Measurements from ENCODE around the gene CDH18.

The CDH18 gene, protein sequence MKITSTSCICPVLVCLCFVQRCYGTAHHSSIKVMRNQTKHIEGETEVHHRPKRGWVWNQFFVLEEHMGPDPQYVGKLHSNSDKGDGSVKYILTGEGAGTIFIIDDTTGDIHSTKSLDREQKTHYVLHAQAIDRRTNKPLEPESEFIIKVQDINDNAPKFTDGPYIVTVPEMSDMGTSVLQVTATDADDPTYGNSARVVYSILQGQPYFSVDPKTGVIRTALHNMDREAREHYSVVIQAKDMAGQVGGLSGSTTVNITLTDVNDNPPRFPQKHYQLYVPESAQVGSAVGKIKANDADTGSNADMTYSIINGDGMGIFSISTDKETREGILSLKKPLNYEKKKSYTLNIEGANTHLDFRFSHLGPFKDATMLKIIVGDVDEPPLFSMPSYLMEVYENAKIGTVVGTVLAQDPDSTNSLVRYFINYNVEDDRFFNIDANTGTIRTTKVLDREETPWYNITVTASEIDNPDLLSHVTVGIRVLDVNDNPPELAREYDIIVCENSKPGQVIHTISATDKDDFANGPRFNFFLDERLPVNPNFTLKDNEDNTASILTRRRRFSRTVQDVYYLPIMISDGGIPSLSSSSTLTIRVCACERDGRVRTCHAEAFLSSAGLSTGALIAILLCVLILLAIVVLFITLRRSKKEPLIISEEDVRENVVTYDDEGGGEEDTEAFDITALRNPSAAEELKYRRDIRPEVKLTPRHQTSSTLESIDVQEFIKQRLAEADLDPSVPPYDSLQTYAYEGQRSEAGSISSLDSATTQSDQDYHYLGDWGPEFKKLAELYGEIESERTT

DNA sequence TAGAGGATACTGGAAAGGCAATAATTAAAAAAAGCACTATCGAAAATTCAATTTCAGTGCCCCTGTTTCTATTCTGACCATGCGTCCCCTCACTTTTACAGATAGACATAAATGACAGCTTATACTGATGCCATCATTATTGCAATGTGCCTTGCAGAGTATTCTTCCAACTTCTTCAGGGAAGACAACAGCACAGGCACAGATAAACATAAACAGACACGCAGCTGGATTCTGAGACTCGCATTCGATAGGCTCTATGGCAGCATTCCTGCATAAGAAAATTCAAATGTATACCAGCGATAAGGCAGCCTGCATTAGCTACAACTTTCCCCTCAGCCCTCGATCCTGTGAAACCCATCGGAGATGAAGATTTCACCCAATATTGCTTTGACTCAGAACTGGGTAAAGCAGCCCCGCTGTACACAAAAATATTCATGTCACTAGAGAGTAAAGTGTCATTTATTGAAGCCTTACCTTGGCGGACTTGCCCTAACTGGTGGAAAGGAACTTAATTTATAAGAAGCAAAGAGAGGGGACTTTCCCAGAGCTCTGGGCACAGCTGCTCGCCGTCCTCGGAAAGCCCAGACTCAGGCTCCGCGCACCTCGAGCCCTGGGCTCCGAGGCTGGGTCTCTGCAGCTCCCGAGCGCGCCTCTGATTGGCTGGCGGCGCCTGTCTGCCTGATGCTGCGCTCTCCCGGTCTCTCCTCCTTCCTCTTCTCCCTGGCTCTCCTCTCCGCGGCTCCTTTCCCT lies at the start of gene CDH18:
CDH18 (minus strand) TSS at position 589 of the 750 bp plus-strand sequence. CDS start 149,214 bp downstream, outside the sequence.
- no peak for DNase-seq

DNA sequence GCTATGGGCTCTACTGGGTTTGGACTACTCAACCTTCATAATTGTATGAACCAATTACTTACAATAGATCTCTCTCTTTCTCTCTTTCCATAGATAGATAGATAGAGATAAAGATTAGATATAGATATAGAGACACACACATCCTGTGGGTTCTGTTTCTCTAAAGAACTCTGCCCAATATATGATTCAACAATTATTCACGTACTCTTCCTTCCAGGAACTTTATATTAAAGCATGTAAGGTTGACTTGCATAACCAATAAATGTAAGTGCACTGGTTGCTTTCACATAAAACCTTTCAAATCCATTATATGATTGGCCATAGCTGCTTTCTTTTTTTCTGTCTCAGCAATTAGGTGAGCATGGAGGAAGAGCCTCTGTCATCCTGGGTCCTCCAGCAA lies 46.7 kb upstream of the CDH18 start:
- no peak for DNase-seq

DNA sequence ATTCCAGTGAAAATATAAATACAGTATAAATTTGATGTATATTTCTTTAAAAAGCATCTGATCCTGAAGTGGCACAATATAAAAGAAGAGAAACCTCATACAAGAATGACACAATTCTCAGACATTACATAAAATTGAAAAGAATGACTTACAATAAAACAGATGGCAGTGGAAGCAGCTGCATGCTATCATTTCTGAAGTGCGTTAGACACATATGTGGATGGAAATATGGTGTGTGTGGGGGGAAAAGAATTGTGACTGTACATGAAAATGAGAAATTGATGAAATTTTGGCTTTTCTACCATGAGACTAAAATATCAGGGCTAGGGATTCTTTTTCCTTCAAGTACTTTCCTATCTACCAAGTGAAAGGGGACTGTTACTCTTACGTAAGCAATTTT lies 45.9 kb upstream of the CDH18 start:
- DNase-seq = no peak

DNA sequence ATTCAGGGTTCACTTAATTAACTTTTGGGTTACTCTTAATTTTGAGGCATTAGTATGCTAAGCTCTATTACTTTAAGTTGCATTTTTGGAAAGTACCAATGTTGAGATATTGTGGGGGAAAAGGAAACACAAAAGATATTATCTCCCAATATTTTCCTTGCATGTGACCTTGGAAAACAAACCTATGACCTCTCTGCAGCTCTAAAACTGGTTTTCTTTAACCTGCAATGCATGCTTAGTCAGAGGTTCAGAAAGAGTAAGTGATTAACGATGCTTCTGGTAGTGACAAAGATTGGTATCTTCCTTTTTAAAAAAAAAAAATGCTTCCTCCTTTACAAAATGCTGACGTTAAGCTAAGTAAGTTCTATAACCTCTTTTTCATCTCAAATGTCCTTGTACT lies 44.9 kb upstream of the CDH18 start:
- no peak for DNase-seq

DNA sequence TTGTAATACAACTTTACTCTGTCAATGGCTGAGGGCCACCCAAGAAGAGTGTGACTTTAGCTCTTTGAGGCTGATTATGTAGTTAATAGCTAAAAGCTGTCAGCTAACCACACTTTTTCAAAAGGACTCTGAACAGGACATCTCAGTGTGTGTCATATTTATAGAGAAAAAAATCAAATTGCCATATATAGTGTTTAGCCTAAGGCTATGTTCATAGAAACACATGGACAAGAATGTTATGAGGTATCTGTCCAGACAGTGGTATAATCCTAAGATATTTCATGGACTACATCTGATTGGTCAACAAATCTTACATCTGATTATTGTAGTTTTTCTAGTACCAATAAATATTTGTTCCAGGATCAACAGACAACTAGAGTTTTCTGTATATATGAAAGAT lies 42.1 kb upstream of the CDH18 start:
- DNase-seq = no peak

DNA sequence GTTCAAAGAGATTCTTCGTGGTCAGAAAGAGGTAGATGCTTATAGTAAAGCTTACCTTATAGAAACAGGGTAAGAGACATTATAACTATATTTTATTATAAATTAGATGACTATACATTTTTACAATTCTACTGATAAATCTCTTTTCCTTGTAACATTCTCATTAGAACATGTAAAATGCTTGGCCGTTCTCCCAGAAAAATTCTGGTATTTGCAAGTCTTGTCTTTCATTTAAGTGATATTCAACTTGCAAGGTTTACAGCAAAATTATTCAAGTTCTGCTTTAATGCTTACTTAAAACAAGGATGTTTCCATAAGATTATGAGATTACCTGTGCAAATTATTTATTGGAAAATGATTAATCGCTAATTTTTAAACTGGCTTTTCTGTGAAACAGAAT lies 41.3 kb upstream of the CDH18 start:
- DNase-seq = no peak

DNA sequence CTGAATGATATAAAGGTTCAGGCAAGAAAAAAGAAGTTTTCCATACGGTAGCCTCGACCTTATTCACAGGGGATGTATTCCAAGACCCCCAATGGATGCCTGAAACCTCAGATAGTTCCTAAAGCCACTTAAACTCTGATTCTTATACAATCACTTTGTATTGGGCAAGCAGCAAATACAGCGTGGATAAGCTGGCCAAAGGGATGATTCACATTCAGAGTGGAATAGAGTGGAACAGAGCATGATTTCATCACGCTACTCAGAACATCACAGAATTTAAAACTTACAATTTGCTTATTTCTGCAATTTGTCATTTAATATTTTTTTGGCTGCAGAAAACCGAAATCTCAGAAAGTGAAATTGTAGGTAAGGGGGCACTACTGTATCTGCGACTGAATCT lies 40.5 kb upstream of the CDH18 start:
- DNase-seq = no peak

DNA sequence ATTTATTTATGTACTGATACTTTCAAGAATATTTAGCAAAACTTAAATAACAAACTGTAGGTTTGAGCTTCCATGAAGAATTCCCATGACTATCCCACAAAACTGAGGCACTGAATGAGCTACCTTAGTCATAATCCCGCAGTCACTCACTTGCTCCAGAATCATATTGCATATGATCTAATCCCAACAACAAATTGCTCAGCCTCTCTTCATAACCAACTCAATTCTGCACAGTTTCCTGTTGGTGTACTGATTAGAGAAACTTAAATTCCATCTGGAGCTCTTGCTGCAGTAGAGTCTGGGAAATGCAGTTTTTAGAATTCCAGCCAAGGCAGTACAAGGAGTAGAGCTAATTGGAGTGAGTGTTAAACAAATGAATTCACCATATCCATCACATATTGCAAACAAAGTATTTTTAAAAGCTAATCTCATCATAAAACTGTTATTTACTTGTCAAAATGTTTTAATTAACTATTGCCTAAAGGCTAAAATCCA lies 35.7 kb upstream of the CDH18 start:
- DNase-seq = no peak

DNA sequence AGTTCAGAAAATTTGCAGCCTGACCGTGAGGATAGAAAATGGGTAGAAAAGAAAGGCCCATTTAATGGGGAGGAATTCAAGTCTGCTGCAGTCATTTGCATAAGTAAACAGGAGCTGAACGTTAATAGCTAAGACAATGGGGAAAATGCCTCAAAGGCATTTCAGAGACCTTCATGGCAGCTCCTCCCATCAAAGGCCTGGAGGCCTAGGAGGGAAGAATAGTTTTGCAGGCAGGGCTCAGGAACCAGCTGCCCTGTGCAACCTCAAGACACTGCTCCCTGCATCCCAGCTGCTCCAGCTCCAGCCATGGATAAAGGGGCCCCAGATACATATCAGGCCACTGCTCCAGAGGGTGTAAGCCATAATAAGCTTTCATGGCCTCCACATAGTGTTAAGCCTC lies 32.2 kb upstream of the CDH18 start:
- no peak for DNase-seq

DNA sequence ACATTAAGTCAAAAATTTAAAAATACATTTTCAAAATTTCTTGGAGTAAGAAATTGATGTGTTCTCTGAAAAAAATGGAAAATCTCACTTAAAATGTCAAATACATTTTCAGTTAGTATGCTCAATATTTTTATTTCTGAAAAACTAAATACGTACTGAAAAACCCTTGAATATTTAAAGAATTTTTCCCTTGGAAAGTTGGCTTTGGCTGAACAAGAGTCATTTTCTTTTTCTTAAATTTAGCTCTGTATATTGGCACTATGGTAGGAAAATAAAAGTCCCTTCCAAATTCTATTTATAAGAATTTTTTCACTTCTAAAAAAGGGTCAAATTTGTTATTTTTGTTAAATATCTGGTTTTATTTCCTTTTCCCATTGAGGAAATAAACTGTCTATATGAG lies 29.0 kb upstream of the CDH18 start:
- DNase-seq = no peak

DNA sequence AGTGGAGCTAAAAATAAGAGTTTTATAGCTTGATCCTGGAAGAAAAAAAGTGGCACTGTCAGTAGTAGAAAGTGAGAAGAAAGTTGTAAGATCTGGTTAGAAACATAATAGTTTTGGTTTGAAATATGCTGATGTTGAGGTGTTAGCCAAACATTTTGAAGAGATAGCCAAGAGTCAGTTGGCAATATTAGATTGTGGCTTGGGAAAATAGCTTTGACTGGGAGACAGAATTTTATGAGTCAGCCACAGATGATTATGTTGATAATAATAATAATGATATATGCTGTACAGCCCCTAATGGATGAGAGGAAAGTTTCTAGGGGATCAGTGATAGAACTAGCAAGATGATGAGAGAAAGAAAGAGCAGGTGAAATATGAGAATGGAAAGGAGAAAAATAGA lies 12.4 kb upstream of the CDH18 start:
- DNase-seq = no peak

DNA sequence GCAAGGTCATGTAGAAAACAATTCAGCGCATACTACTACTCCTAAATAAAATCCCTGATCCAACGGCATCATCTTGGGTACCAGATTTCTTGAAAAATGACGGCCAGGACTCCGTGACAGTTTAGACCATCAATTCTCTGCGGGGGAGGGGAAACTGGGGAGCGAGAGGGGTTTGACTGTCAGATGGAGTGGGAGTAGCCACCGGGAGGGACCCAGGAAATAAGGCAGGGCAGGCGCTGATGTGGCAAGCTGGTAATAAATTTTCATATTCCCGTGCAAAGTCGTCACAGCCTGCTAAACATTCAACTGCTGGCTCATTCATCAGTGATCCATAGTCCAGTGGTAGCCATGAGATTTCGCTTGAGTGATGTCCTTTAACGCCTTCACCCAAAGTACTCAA lies 457 bp upstream of the CDH18 start:
- DNase-seq = no peak

DNA sequence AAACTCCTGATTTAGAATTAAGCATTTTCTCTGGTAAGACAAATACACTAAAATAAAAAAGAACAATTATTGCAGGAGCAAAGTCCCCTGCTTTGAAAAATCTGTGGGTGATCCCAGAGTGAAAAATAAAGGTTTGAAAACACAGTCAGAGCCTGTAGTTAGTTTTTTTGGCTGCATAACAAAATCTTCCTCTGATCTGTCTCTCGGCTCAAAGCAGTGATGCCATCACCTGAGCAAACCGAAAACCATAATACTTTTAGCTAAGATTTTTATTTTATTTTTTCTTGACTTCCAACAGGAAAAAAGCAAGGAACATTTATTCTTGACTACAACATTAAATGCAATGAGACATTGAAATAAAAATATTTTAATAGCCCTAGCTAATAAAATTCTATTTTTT lies 1.2 kb downstream of the CDH18 start:
- no peak for DNase-seq

DNA sequence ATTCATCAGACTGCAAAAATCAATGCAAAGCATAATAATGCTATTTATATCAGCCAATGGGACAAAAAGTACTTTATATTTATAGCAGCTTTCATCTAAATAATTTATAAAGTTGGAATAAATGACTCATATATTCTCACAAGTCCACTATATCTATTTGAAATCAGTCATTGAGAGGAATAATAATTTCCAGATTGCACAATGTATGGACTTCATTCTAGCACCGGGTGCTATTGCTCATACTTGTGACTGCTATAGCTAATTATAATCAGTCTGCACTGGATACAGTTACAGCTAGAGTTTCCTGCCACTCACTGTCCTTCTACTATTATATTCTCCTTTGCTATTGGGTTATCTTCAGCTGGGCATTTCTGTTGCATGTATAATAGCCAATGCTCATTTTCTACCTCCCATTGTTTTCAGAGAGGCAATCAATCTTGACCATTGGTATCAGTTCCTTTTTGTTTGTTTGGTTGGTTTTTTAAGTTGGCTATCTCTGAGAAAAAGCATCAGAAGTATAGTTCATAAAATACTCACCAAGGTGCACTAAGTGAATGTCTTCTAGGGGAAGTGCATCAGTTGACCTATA lies 1.9 kb downstream of the CDH18 start:
- no peak for DNase-seq

DNA sequence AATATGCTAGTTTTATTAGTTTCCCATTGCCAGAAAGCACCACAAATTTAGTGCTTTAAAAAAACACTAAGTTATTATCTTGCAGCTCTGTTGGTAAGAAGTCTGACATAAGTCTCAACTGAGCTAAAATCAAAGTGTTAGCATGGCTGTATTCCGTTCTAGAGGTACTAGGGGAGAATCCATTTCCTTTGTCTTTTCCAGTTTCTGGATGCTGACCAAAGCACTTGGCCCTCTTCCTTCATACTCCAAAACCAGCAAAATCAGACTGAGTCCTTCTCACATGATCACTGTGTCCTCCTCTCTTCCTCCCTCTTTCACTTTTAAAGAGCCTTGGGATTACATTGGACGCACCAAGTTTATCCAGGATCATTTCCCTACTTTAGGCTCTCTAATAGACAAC lies 9.5 kb downstream of the CDH18 start:
- DNase-seq = no peak

DNA sequence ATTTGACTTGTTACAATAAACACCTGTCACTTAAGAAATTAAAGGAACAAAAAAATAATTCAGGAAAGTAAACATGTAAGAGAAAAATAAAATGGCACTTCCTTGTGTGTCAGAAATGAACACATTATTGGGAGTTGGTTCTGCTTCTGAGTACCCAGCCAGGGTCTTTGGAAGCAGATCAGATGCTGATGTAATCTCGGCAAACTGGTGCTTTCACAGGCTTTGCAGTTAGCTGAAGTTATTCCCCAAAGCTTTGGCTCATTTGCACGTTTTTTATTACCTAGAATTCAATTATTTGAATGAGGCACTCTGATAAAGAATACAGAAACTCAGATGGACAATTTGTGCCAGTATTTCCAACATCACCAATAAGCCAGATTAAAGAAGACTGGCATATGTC lies 10.9 kb downstream of the CDH18 start:
- DNase-seq = no peak

DNA sequence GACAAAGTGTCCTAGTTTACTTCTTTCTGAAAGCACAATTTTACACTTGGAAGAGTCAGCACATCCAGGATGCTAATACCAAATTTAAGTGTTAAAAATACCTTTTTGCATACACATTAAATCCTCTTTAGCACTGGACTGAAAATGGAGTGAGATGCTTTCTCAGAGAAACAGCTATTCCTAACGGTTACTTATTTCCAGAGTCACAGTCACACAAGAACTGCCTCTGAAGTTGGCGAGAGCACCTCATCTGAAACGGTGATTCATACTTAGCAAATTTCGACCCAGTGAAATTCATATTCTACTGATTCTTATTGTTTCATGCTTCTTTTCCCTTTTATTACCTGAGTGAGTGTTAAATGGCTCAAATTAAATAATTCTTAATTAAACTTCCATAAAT lies 12.2 kb downstream of the CDH18 start:
- DNase-seq = no peak

DNA sequence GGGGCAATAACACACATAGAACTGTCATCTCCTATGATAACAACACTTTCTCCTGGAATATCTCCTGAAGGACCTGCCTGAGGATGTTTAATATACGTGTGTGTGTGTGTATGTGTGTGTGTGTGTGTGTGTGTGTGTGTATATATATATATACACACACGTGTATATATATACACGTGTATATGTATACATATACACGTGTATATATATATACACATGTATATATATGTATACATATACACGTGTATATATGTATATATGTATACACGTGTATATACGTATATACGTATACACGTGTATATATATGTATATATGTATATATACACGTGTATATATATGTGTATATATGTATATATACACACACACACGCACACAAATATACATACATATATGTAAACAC lies 27.5 kb downstream of the CDH18 start:
- no peak for DNase-seq

DNA sequence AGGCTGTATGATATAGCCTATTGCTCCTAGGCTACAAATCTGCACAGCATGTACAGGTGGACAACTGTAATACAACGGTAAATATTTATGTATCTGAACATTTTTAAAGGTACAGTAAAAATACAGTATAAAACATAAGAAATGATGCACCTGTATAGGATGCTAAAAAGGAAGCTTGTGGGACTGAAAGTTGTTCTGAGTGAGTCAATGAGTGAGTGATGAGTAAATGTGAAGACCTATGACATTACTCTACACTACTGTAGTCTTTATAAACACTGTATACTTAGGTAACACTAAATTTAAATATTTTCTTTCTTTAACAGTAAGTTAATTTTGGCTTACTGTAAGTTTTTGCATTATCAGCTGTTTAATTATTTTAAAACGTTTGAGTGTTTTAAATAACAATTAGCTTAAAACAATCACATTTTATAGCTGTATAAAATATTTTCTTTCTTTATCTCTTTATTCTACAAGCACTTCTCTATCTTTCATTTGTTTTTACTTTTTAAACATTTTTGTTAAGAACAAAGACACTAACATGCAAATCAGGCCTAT lies 28.1 kb downstream of the CDH18 start:
- DNase-seq = no peak

DNA sequence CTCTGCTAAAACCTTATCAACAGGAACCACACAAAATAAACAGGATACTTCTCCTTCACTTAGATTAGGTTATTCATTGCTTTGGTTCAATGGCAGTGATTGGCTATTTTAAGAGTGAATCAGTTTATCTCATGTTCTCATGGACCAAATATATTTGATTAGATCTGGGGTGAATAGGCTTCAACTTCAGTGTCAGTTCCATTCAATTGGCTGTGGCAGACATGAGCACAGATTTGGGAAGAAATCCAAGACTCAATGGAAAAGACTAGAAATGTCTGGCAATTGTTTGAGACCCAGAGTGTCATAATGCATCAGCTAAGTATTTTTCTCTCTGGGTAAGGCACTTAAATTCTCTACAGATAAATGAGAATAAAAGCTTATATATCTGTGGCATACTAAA lies 37.1 kb downstream of the CDH18 start:
- no peak for DNase-seq

DNA sequence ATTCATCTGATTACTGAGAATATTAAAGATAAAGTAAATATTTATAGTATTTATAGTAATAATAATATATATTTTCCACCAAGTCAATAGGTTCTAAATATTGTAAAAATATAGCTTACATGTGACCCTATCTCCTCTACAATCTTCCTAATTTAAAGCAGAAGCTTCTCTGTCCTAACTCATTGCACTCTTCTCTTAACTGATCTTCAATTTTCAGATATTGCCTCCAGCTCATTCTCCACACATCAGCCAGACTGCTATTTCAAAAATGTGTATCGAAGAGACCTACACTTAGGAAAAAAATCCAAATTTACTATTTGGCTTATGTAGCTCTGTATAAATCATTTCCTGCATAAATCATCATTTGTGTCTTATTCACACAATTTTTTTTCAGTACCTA lies 47.8 kb downstream of the CDH18 start:
- DNase-seq = no peak

DNA sequence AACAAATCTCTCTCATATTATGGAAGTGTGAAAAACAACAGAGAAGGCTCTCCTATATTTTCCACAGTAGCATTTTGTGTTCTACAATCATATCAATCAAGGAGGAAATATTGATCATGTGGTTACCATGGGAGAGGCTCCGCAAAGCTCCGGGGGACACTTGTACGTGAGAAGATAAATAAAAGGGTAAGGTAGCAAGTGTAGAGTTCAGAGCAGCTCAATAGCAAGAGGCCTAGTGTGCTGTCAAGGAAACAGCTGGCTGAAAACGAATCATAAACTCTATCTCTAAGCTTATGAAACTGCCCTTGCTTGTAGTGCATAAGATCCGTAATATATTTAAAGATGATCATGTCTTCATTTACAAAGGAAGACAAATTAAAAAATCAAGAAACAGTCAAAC lies 57.5 kb downstream of the CDH18 start:
- DNase-seq = no peak

Data from 8988T (cell line).